Stimulated activated CD4-positive, alpha-beta T cell treated with anti-CD3 and anti-CD28 coated beads, Interleukin-4, amount 100 ng/mL, for 4 hours (primary cell): Measurements from ENCODE around the gene NCR1.
"Not testable (repeated sequence)": the region's sequence is repeated elsewhere in the genome, so short reads cannot be mapped to it uniquely, and the experiment has no call there.

Source experiments
- DNase-seq, 2 experiments: peaks; one replicate each; pipeline ENCODE4 v3.0.0-alpha.2; 2020

Gene NCR1

DNA sequence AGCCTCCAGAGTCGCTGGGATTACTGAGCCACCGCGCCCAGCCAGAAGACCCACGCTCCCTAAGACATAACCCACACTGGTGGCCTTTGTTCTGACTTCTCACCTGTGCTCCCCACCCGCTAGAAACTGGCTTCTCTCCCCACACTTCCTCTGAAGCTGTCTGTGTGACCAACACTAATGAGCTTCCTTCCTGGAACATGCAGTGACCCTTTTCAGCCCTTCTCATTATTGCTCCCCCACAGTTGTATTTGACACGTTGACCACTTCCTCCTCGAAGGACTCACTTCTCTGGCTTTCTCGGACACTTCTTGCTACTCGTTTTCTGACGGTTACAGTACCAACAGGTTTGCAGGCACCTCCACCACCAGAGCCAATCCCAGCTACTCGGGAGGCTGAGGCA lies 10.9 kb downstream of the NCR1 start:
- no peak for DNase-seq

DNA sequence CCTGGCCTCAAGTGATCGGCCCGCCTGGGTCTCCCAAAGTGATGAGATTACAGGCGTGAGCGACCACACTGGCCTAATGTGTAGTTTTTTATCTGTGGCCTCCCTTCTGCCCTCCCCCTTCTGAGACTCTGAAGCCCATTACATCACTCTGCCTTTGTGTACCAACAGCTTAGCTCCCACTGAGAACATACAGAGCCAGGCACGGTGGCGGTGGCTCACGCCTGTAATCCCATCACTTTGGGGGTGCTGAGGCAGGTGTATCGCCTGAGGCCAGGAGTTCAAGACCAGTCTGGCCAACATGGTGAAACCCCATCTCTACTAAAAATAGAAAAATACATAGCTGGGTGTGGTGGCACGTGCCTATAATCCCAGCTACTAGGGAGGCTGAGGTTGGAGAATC lies 12.6 kb downstream of the NCR1 start:
- DNase-seq = no peak

DNA sequence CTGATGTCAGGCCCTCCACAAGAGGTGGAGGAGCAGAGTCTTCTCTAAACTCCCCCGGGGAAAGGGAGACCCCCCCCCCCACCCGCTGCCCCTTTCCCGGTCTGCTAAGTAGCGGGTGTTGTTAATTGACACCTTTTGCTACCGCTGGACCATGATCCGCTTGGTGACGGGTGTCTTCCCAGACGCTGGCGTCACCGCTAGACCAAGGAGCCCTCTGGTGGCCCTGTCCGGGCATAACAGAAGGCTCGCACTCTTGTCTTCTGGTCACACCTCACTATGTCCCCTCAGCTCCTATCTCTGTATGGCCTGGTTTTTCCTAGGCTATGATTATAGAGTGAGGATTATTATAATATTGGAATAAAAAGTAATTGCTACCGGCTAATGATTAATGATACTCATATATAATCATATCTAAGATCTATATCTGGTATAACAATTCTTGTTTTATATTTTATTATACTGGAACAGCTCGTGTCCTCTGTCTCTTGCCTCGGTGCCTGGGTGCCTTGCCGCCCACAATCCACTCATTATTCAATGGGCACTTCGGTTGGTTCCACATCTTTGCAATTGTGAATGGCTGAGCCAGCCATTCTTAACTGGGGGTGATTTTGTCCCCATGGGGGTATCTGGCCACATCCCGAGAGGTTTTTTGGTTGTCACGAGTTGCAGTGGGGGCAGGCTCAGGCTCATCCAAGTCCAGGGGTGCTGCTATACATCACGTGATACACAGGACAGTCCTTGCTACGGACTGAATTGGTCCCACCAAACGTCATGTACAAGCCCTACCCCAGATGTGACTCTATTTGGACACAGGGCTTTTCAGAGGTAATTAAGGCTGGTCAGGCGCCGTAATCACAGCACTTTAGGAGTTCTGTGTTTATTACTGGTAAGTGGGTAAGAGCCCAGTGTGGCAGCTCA lies 14.0 kb downstream of the NCR1 start:
- DNase-seq = not testable (repeated sequence)

DNA sequence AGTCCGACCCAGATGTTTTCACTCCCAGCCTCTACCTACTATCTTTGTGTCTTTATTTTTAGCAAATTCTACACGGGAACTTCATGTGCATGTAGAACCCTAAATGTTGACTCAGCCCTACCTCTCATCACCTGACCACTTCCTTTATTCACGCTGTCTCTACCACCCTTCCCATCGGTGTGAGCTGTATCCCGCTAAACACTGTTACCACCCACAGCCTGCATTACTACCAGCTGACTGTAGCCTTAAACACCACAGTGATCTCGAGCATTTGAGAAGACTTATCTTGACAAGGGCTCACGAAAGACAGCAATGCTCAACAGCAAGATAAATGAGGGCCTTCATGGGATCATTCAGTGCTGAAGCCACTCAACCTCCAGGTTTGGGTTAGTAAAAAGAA lies 15.1 kb downstream of the NCR1 start:
- no peak for DNase-seq

DNA sequence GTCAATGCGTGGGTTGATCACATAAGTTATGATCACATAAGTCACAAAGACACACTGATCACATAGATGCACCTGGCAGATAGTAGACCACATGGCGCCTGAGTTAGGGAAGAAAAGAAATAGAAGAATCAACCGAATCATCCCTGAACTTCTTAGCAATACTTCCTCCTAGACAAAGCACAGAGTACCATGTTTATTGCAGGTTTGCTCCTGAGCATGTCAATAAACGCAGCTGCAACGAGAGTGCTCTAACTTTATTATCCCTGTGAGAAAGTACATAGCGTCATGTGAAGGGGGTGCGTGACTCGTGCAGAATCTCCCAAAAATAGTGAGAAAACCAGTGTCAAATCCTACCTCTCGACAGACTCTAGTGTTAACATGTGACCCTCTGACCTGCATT lies 17.3 kb downstream of the NCR1 start:
- DNase-seq = no peak

DNA sequence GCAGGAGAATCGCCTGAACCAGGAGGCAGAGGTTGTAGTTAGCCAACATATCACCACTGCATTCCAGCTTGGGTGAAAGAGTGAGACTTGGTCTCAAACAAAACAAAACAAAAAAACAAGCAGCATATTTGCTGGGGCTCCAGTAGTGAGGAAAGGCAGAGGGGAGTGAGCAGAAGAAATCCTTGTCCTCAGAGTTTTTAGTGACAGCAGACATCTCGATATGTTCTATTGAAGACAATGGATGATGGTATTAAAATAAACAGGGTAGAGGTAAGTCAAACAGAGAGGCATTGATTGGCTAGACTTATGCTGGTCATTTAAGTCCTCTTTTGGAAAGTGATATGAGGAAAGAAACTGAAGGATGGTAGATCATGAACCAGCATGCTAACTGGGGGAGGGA lies 22.4 kb downstream of the NCR1 start:
- DNase-seq = no peak

DNA sequence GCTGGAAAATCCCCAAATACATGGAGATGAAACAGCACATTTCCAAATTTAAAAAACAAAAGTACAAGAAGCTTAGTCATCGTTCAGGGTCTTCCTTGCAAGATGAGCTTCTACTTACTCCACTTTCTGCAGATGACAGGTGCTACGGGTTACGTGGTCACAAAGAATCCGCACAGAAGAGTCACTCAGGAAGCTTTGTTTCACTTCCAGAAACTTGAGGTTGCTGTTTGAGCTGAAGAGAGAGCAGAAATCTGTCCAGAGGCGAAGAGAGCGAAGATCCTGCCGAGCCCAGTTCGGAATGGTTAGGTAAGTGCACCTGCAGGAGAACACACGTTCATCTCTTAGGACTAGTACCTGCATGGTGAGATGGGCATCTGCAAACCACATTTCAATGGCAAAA lies 32.0 kb downstream of the NCR1 start:
- no peak for DNase-seq

DNA sequence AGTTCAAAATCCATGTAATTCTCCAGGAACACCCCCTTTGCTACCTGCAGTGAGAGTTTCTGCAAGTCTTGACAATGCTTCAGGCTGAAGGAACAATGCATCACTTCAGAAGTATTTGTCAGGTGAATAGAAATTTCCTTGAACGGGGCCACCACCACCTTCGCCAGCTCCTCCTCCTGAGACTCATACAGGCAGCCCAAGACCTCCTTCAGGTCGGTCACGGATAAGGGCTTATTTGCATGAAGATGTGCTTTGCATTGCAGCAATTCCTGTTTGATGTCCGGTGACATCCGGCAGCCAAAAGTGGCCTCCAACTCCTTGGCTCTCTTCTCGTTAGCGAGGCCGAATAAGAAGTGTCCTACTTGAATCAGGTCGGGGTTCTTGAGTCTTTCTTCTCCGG lies 33.0 kb downstream of the NCR1 start:
- no peak for DNase-seq

DNA sequence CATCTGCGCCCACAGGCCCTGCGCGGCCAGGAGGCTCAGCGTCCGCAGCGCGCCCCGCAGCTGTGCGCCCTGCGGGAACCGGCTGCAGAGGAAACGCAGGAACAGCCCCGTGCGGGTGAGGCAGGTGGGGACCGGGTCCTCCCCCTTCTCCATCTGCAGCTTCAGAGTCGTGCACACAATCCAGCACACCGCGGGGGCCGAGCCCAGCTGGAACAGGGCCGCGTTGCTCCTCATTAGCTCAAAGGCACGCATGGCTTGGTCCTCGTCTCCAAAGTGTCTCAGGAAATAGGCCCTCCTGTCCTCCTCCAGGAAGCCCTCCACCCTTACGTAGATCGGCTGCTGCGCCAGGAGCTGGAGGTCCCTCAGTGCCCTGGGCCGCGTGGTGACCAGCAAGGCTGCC lies 33.6 kb downstream of the NCR1 start:
- DNase-seq = not testable (repeated sequence)

DNA sequence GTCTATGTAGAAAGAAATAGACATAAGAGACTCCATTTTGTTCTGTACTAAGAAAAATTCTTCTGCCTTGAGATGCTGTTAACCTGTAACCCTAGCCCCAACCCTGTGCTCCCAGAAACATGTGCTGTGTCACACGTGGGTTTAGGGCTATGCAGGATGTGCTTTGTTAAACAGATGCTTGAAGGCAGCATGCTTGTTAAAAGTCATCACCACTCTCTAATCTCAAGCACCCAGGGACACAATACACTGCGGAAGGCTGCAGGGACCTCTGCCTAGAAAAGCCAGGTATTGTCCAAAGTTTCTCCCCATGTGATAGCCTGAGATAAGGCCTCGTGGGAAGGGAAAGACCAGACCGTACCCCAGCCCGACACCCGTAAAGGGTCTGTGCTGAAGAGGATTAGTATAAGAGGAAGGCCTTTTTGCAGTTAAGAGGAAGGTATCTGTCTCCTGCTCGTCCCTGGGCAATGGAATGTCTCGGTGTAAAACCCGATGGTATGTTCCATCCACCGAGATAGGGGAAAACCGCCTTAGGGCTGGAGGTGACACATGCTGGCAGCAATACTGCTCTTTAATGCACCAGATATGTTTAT lies 37.9 kb downstream of the NCR1 start:
- not testable (repeated sequence) for DNase-seq

DNA sequence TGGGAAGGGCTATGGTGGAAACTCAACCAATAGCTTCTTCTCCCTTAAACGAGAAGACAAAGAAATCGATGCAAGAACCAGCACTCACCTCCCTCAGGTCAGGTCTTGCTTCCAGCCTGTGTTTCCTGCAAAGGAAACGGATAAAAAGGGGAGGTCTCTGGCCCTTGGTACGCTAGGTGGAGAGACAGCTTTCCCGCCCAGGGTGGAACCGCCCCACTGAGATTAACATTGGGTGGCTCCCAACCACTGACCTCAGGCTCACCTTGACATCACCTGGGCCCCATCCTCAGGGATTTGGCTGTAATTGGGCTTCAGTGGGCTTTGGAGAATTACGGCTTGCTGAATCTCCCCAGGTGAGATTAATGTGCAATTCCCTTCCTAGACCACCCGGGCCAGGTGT lies 41.4 kb downstream of the NCR1 start, which contains the start of gene NLRP7:
Gene NLRP7, minus strand, starts transcription at position 150 of the 400 bp plus-strand sequence.
- DNase-seq = no peak

DNA sequence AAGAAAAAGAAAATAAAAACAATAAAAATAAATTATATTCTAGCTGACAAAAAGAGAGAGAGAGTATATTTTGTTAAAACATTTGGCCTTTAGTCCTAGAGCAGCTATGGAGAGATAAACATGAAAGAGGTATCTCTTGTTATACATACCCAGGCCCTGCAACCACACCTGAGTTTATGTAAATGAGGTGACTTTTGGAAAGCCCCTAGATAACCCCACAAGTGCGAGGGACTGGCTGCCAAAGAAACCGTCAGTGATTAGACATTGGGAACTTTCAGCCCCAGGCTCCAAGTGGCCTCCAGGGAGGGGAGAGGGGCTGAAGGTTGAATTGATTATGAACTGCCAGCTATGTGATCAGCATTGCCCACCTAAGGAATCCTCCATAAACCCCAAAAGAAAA lies 43.5 kb downstream of the NCR1 start:
- DNase-seq = no peak

DNA sequence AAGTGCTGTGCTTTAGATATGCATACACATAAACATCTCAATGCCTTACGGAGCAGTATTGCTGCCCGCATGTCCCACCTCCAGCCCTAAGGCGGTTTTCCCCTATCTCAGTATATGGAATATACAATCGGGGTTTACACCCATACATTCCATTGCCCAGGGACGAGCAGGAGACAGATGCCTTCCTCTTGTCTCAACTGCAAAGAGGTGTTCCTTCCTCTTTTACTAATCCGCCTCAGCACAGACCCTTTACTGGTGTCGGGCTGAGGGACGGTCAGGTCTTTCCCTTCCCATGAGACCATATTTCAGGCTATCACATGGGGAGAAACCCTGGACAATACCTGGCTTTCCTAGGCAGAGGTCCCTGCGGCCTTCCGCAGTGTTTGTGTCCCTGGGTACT lies 44.6 kb downstream of the NCR1 start:
- DNase-seq = not testable (repeated sequence)

DNA sequence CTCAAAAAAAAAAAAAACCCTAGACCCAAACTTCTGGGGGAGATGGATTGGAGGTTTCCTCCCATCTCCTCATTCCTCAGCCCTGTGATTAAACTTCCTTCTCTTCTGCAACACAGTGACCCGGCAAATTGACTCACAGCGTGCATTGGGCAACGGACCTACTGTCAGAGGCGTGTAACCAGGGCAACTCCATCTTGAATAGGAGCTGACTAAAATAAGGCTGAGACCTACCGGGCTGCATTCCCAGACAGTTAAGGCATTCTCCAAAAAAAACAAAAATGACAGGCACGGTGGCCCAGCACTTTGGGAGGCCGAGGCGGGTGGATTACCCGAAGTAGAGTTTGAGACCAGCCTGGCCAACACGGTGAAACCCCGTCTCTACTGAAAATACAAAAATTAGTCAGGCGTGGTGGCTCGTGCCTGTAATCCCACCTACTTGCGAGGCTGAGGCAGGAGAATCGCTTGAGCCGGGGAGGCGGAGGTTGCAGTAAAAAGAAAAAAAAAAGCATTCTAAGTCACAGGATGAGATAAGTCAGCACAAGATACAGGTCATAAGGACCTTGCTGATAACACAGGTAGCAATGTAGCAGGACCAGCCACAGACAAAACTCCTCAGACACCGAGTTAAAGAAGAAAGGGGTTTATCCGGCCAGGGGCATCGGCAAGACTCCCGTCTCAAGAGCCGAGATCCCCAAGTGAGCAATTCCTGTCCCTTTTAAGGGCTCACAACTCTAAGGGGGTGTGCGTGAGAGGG lies 46.8 kb downstream of the NCR1 start:
- DNase-seq = no peak

DNA sequence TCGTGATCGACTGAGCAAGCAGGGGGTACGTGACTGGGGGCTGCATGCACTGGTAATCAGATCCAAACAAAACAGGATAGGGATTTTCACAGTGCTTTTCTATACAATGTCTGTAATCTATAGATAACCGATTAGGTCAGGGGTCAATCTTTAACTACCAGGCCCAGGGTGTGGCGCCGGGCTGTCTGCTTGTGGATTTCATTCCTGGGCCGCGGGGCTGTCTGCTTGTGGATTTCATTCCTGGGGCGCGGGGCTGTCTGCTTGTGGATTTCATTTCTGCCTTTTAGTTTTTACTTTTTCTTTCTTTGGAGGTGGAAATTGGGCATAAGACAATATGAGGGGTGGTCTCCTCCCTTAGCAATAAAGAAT lies 47.4 kb downstream of the NCR1 start:
- DNase-seq = not testable (repeated sequence)

DNA sequence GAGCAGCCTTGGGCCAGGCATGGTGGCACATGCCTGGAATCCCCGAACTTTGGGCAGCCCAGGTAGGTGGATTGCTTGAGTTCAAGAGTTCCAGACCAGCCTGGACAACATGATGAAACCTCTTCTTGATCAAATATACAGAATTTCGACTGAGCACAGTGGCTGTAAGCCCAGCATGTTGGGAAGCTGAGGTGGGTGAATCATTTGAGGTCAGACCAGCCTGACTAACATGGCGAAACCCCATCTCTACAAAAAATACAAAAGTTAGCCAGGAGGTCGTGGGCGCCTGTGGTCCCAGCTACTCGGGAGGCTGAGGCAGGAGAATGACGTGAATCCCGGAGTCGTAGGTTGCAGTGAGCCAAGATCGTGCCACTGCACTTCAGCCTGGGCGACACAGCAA lies 49.4 kb downstream of the NCR1 start:
- DNase-seq = no peak

DNA sequence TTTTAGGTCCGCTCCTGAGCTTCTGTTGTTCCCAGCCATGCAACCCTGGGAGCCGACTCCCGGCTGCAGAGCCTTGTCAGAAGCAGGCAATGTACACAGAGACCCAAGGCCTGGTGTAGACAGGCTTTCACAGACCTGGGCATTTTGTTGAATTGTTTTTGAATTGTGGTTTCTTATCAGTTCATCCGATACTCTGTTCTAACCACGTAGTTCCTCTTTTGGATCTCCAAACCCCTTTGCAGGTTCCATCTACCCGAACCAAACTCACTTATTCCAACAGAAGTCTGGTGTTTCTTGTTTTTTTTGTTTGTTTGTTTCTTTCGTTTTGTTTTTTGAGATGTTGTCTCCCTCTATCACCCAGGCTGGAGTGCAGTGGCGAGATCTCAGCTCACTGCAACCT lies 53.9 kb downstream of the NCR1 start:
- no peak for DNase-seq
